ENCODE measurements around the gene CTSH. TPM values are rescaled to one million over a fixed set of nuclear protein-coding genes. Genes with fewer than 3 reads are reported as not detected.

Gene CTSH
- total and polyA plus RNA-seq, 2 of the 13 experiments (the other 11 are each of a cell fraction or from before 2014, with no cell fraction given): 265 to 653 TPM

GRCh38 chr15:78979456-78980320 lies 34.8 kb upstream of the CTSH start (continued):
- TF ChIP-seq BCL3 (CRISPR knock-in tag; IDR thresholded peaks at IDR 0.05): no peak
- peak; percentile 79 for TF ChIP-seq TARDBP (CRISPR knock-in tag; IDR thresholded peaks at IDR 0.05)
- TF ChIP-seq ZNF138 (CRISPR knock-in tag; IDR thresholded peaks at IDR 0.05; ENCODE audit: low read depth): no peak
- peak; percentile 56; the same call in 1 of the 2 replicates for TF ChIP-seq ZNF318 (CRISPR knock-in tag; IDR thresholded peaks at IDR 0.05)
- TF ChIP-seq ZNF496 (CRISPR knock-in tag; IDR thresholded peaks at IDR 0.05; ENCODE audit: insufficient replicate concordance): no peak
- TF ChIP-seq SUZ12 (IDR thresholded peaks at IDR 0.05; ENCODE audit: low read depth, low read length): no peak
- no peak for TF ChIP-seq ZNF234 (CRISPR knock-in tag; conservative IDR thresholded peaks at IDR 0.05)
- peak; percentile 57; the same call in 1 of the 2 replicates for TF ChIP-seq ZBTB38 (CRISPR knock-in tag; IDR thresholded peaks at IDR 0.05)
- peak; percentile 72; the same call in 1 of the 2 replicates for TF ChIP-seq RNF2 (conservative IDR thresholded peaks at IDR 0.05; ENCODE audit: low read depth)
- TF ChIP-seq ZNF296 (CRISPR knock-in tag; conservative IDR thresholded peaks at IDR 0.05): no peak
- TF ChIP-seq MTA3 (CRISPR knock-in tag; IDR thresholded peaks at IDR 0.05): no peak
- TF ChIP-seq ZNF598 (CRISPR knock-in tag; IDR thresholded peaks at IDR 0.05; ENCODE audit: borderline replicate concordance): no peak; the same call in 1 of the 2 replicates
- TF ChIP-seq MNT (IDR thresholded peaks at IDR 0.05): 0 out of 2 replicates have a peak, but pooled peaks have one; percentile 44
- TF ChIP-seq KLF6 (CRISPR knock-in tag; IDR thresholded peaks at IDR 0.05): peak; percentile 96
- peak; percentile 49; the same call in 1 of the 2 replicates for TF ChIP-seq UBTF (CRISPR knock-in tag; IDR thresholded peaks at IDR 0.05)
